HepG2 (cell line): ENCODE results near the gene ESYT1. TPM values are rescaled to one million over a fixed set of nuclear protein-coding genes. Genes with fewer than 3 reads are reported as not detected.

Experiments
- ATAC-seq: fragments of 200-7000 bp; cut with Tn5 transposase; 3 replicates; pipeline ENCODE4 v1.9.1; 2020; ENCODE audit warnings: mild to moderate bottlenecking, moderate library complexity
- BruUV-seq: library from RNA; stranded (reverse); fragments of 400-500 nt; replicated peaks from 2 replicates; lab custom pipeline; 2021; lab: Mats Ljungman, UMichigan
- CTCF ChIA-PET: fragments of 300-600 bp; formaldehyde crosslinking; extraction: SDS; loops from one replicate; lab custom pipeline; 2021; ENCODE audit warnings: low total read pairs, inconsistent platforms, low intra/inter-chr PET ratio; lab: Yijun Ruan, JAX
- POLR2A ChIA-PET: fragments of 350-600 bp; sonication (Branson Sonifier 250); formaldehyde crosslinking; loops from one replicate; lab custom pipeline; 2020; ENCODE audit warnings: antibody characterized with exemption, inconsistent platforms; lab: Yijun Ruan, JAX
- DNase-seq: peaks from one replicate; pipeline ENCODE4 v3.0.0-alpha.2; 2015; ENCODE audit warnings: low spot score
- FAIRE-seq: peaks from 3 replicates; lab custom pipeline; 2011; peaks lifted over from hg19 to GRCh38; lab: Jason Lieb, UNC
- H2AFZ ChIP-seq: one replicate; pipeline ENCODE4 v1.6.1; 2011; ENCODE audit warnings: low read length, inconsistent platforms
- H3K27ac ChIP-seq: fragments of 300-600 bp; 3 replicates; pipeline ENCODE4 v1.8.0; 2011; ENCODE audit warnings: mixed run types, mild to moderate bottlenecking, mixed read lengths, low read length, inconsistent platforms; ENCODE audit not compliant: insufficient read depth; ENCODE audit errors: extremely low read length
- H3K27me3 ChIP-seq, 2 experiments: fragments of 200-600 bp in 1 of 2; 2 replicates in 1 of 2; 3 replicates in 1 of 2; pipeline versions ENCODE4 v1.6.0 to v1.8.0; 2011; ENCODE audit warnings: low read length in 2 of 2, mild to moderate bottlenecking in 2 of 2, moderate library complexity in 2 of 2, inconsistent platforms in 1 of 2; ENCODE audit not compliant: insufficient read depth in 2 of 2, control insufficient read depth in 1 of 2
- H3K36me3 ChIP-seq, 2 experiments: fragments of 200-600 bp in 1 of 2; replicated peaks in 1 of 2; 2 replicates in 1 of 2; 3 replicates in 1 of 2; pipeline versions ENCODE4 v1.5.1 to v1.8.0; 2011; ENCODE audit warnings: low read length in 2 of 2, inconsistent platforms in 1 of 2; ENCODE audit not compliant: insufficient read depth in 2 of 2, control insufficient read depth in 1 of 2
- H3K4me1 ChIP-seq: 2 replicates; pipeline ENCODE4 v1.5.1; 2012; ENCODE audit warnings: low read length, inconsistent platforms; ENCODE audit not compliant: insufficient read depth
- H3K4me2 ChIP-seq: 2 replicates; pipeline ENCODE4 v1.6.0; 2011; ENCODE audit warnings: low read depth, low read length, inconsistent platforms
- H3K4me3 ChIP-seq, 3 experiments: fragments of 200-600 bp in 1 of 3; sonication (generic), shearing (Covaris generic) in 1 of 3; replicated peaks in 1 of 3; 2 replicates each; pipeline ENCODE4 v1.5.1; 2011 to 2016; ENCODE audit warnings: low read length in 3 of 3, inconsistent platforms in 2 of 3, low read depth in 2 of 3, mild to moderate bottlenecking in 2 of 3, control low read depth in 1 of 3, mixed read lengths in 1 of 3; ENCODE audit not compliant: insufficient read depth in 1 of 3
- H3K79me2 ChIP-seq: one replicate; pipeline ENCODE4 v1.6.1; 2011; ENCODE audit warnings: low read length, inconsistent platforms; ENCODE audit not compliant: insufficient read depth
- H3K9ac ChIP-seq: 2 replicates; pipeline ENCODE4 v1.6.0; 2011; ENCODE audit warnings: mild to moderate bottlenecking, low read depth, low read length, inconsistent platforms; ENCODE audit not compliant: insufficient read depth
- H3K9me3 ChIP-seq: 2 replicates; pipeline ENCODE4 v1.5.1; 2012; ENCODE audit warnings: mild to moderate bottlenecking, low read length
- H4K20me1 ChIP-seq: 2 replicates; pipeline ENCODE4 v1.6.0; 2011; ENCODE audit warnings: inconsistent platforms, mild to moderate bottlenecking, low read length, moderate library complexity; ENCODE audit not compliant: insufficient read depth
- CREBL2 ChIP-seq: sonication (generic); formaldehyde crosslinking; IDR thresholded peaks from 2 replicates; pipeline ENCODE4 v1.8.1; 2023; ENCODE audit warnings: missing genetic modification reagents, mild to moderate bottlenecking, borderline replicate concordance
- NCOA2 ChIP-seq: sonication (generic); formaldehyde crosslinking; IDR thresholded peaks from 2 replicates; pipeline ENCODE4 v1.8.0; 2022; ENCODE audit warnings: inconsistent platforms
- NFYB ChIP-seq: sonication (generic); formaldehyde crosslinking; IDR thresholded peaks from 2 replicates; pipeline ENCODE4 v1.4.0; 2020; ENCODE audit warnings: missing genetic modification reagents
- NR1H2 ChIP-seq: sonication (generic); formaldehyde crosslinking; IDR thresholded peaks from 2 replicates; pipeline ENCODE4 v1.8.1; 2022; ENCODE audit warnings: low read depth, missing genetic modification reagents, borderline replicate concordance
- PAWR ChIP-seq: sonication (generic); formaldehyde crosslinking; IDR thresholded peaks from 2 replicates; pipeline ENCODE4 v1.4.0; 2020; ENCODE audit warnings: missing genetic modification reagents, mild to moderate bottlenecking, borderline replicate concordance
- SMC3 ChIP-seq: IDR thresholded peaks from 2 replicates; pipeline ENCODE4 v1.6.1; 2011; ENCODE audit warnings: low read length, improper control_type of control experiment
- SOX5 ChIP-seq: IDR thresholded peaks from 2 replicates; pipeline ENCODE4 v1.6.1; 2016; ENCODE audit warnings: borderline replicate concordance
- TBX3 ChIP-seq: fragments of 450-650 bp; IDR thresholded peaks from 2 replicates; pipeline ENCODE4 v1.6.1; 2017; ENCODE audit warnings: antibody characterized with exemption, mild to moderate bottlenecking, inconsistent platforms, borderline replicate concordance
- ZBTB1 ChIP-seq: sonication (generic); formaldehyde crosslinking; IDR thresholded peaks from 2 replicates; pipeline ENCODE4 v1.4.0; 2020; ENCODE audit warnings: missing genetic modification reagents, borderline replicate concordance
- ZHX1 ChIP-seq: sonication (generic); formaldehyde crosslinking; IDR thresholded peaks from 2 replicates; pipeline ENCODE4 v1.8.1; 2022; ENCODE audit warnings: low read depth, mild to moderate bottlenecking, missing genetic modification reagents
- ZNF670 ChIP-seq: sonication (generic); formaldehyde crosslinking; IDR thresholded peaks from 2 replicates; pipeline ENCODE4 v1.8.0; 2022; ENCODE audit warnings: mild to moderate bottlenecking, missing genetic modification reagents, borderline replicate concordance
- ZNF687 ChIP-seq: sonication (generic); formaldehyde crosslinking; IDR thresholded peaks from 2 replicates; pipeline ENCODE4 v1.5.1; 2020; ENCODE audit warnings: mild to moderate bottlenecking, missing genetic modification reagents, moderate library complexity
- ZNF709 ChIP-seq: sonication (generic); formaldehyde crosslinking; IDR thresholded peaks from 2 replicates; pipeline ENCODE4 v1.5.0; 2020; ENCODE audit warnings: mild to moderate bottlenecking, missing genetic modification reagents
- WGBS: methylation state at CpG from one replicate; pipeline ENCODE4 v1.1.6; 2017; ENCODE audit warnings: low lambda C conversion rate; 5-methylcytosine and 5-hydroxymethylcytosine counted together
- in situ Hi-C: cut with HindIII; loops from 2 replicates; pipeline ENCODE4 v1.10.0; 2017; ENCODE audit warnings: low pct_unique_long_range_greater_than_20kb; ENCODE audit not compliant: extremely low pct_ligation_motif_present
- intact Hi-C: fragments of 100-400 bp; cut with micrococcal nuclease; formaldehyde crosslinking; loops from one replicate; pipeline ENCODE4 v1.10.0; 2022; ENCODE audit not compliant: unreplicated experiment
- polyA plus RNA-seq, 8 experiments: library from polyadenylated mRNA; depleted of rRNA in 3 of 8; stranded (reverse) in 7 of 8; unstranded in 1 of 8; fragments of >200 nt; fragmentation: Illumina TruSeq in 4 of 8; extraction: Trizol in 4 of 8; gene quantifications; 2 replicates each; pipeline versions ENCODE4 v1.2.1 to v1.2.3, GENCODE V29; 2011 to 2016; ENCODE audit warnings: low read depth in 4 of 8, missing spikeins in 1 of 8, mixed read lengths in 1 of 8; ENCODE audit not compliant: insufficient read depth in 1 of 8
- total RNA-seq, 5 experiments: library from RNA; depleted of rRNA; stranded (reverse); fragments of >200 nt; fragmentation: Illumina TruSeq; extraction: Trizol; gene quantifications; 2 replicates each; pipeline ENCODE4 v1.2.3, GENCODE V29; 2016; ENCODE audit warnings: low read depth in 1 of 5
- TF ChIP-seq, protein P1 (sequence below): sonication (generic); formaldehyde crosslinking; IDR thresholded peaks from 2 replicates; pipeline ENCODE4 v1.8.0; 2022; ENCODE audit warnings: mild to moderate bottlenecking, missing genetic modification reagents; ENCODE audit not compliant: insufficient replicate concordance

The ESYT1 gene
- total and polyA plus RNA-seq, 2 of the 13 experiments (the other 11 are each of a cell fraction or from before 2014, with no cell fraction given): 66.9 to 71.0 TPM

- 0 out of 2 replicates have a peak, but pooled peaks cover 3% of the 10 kb centered on the region for H4K20me1 ChIP-seq
- peaks cover 11 to 23% of the 10 kb centered on the region in 2 experiments for H3K36me3 ChIP-seq
- intact Hi-C loops: loop anchor here (2.0 kb wide), 1 partner anchor 84 kb away; the partner anchor contains the start of gene SUOX
- ATAC-seq (peak; percentile 66), DNase-seq (peak; percentile 96), FAIRE-seq (peak; percentile 97)
- WGBS: no CpG with 5 or more reads among the region's 20 CpGs
- POLR2A ChIA-PET: interaction anchor here (0.8 to 10.2 kb wide), 30 partner anchors 8 to 1665 kb away, joined by 3 to 279 read pairs (median 7); partner anchors contain the start of genes ANKRD52, COQ10A, DNAJC14 and ESYT1
- H3K4me1 ChIP-seq: peaks cover 54% of the 10 kb centered on the region
- no peak overlapping the region for H2AFZ ChIP-seq
- in situ Hi-C loops: no loop called here
- peak overlapping the region; percentile 99 for H3K27ac ChIP-seq
- TSS peak; percentile 60 for BruUV-seq
- peak overlapping the region; percentile 89 to 96 (median 91) for H3K4me3 ChIP-seq
- no peaks in the 10 kb centered on the region; a peak in 1 of 5 replicates for H3K27me3 ChIP-seq
- peak overlapping the region; percentile 98 for H3K4me2 ChIP-seq
- H3K9me3 ChIP-seq: no peaks in the 10 kb centered on the region
- H3K79me2 ChIP-seq: peaks cover 38% of the 10 kb centered on the region
- peak overlapping the region; percentile 96 for H3K9ac ChIP-seq
- CTCF ChIA-PET: no interaction called here
- TF ChIP-seq ZHX1 (CRISPR knock-in tag) (no peak), TBX3 (no peak), CREBL2 (CRISPR knock-in tag) (no peak), ZNF670 (CRISPR knock-in tag) (no peak), SMC3 (no peak), SOX5 (CRISPR knock-in tag) (peak; percentile 74), ZNF709 (CRISPR knock-in tag) (no peak), PAWR (CRISPR knock-in tag) (no peak), NR1H2 (no peak), NFYB (no peak), ZNF687 (CRISPR knock-in tag) (peak; percentile 20; the same call in 1 of the 2 replicates), ZBTB1 (CRISPR knock-in tag) (no peak), NCOA2 (CRISPR knock-in tag) (peak; percentile 77)
- TF ChIP-seq, protein P1, sequence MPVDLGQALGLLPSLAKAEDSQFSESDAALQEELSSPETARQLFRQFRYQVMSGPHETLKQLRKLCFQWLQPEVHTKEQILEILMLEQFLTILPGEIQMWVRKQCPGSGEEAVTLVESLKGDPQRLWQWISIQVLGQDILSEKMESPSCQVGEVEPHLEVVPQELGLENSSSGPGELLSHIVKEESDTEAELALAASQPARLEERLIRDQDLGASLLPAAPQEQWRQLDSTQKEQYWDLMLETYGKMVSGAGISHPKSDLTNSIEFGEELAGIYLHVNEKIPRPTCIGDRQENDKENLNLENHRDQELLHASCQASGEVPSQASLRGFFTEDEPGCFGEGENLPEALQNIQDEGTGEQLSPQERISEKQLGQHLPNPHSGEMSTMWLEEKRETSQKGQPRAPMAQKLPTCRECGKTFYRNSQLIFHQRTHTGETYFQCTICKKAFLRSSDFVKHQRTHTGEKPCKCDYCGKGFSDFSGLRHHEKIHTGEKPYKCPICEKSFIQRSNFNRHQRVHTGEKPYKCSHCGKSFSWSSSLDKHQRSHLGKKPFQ (CRISPR knock-in tag): no peak
Observed at GRCh38 chr12:56080556-56081138, 47.4 kb upstream of the ESYT1 start.
